Measurements from ENCODE around the gene SHC1.

- TF ChIP-seq CTCF (IDR thresholded peaks at IDR 0.05), result no peak
- TF ChIP-seq POLR2A (IDR thresholded peaks at IDR 0.05), result no peak
These were observed 34.0 kb upstream of the SHC1 start for GRCh38 chr1:155004352-155005075.

Measured in right lobe of liver (tissue), 4 donors.